ENCODE measurements around the gene RGS13.
"Not testable (repeated sequence)": the region's sequence is repeated elsewhere in the genome, so short reads cannot be mapped to it uniquely, and the experiment has no call there.

RGS13 gene

GRCh38 chr1:192675716-192676115, 39.8 kb downstream of the RGS13 start:
- no peak for DNase-seq (ENCODE audit: low read depth in 3 of 3)

- no peak for DNase-seq (ENCODE audit: low read depth in 3 of 3)
Measured at GRCh38 chr1:192678099-192678498, 42.2 kb downstream of the RGS13 start.

GRCh38 chr1:192682335-192682734, 46.4 kb downstream of the RGS13 start:
- DNase-seq (ENCODE audit: low read depth in 3 of 3) = no peak

- DNase-seq (ENCODE audit: low read depth in 3 of 3) = not testable (repeated sequence)
Measured at GRCh38 chr1:192683081-192683480, 47.1 kb downstream of the RGS13 start.

GRCh38 chr1:192689459-192689858, 53.5 kb downstream of the RGS13 start:
- DNase-seq (ENCODE audit: low read depth in 3 of 3) = no peak

GRCh38 chr1:192691041-192691440, 55.1 kb downstream of the RGS13 start:
- no peak for DNase-seq (ENCODE audit: low read depth in 3 of 3)

GRCh38 chr1:192696082-192696481, 60.1 kb downstream of the RGS13 start:
- DNase-seq (ENCODE audit: low read depth in 3 of 3) = no peak

GRCh38 chr1:192697771-192698170, 61.8 kb downstream of the RGS13 start:
- DNase-seq (ENCODE audit: low read depth in 3 of 3) = no peak

- no peak for DNase-seq (ENCODE audit: low read depth in 3 of 3)
Measured at GRCh38 chr1:192698731-192699130, 62.8 kb downstream of the RGS13 start.

- DNase-seq (ENCODE audit: low read depth in 3 of 3) = no peak
Measured at GRCh38 chr1:192700834-192701271, 64.9 kb downstream of the RGS13 start.

- no peak for DNase-seq (ENCODE audit: low read depth in 3 of 3)
Measured at GRCh38 chr1:192702212-192702902, 66.4 kb downstream of the RGS13 start.

GRCh38 chr1:192703283-192704206, 67.6 kb downstream of the RGS13 start:
- DNase-seq (ENCODE audit: low read depth in 3 of 3) = no peak

GRCh38 chr1:192705510-192705909, 69.6 kb downstream of the RGS13 start:
- no peak for DNase-seq (ENCODE audit: low read depth in 3 of 3)

GRCh38 chr1:192706936-192707335, 71.0 kb downstream of the RGS13 start:
- no peak for DNase-seq (ENCODE audit: low read depth in 3 of 3)

GRCh38 chr1:192707978-192708547, 72.1 kb downstream of the RGS13 start:
- no peak for DNase-seq (ENCODE audit: low read depth in 3 of 3)

- DNase-seq (ENCODE audit: low read depth in 3 of 3) = no peak
Measured at GRCh38 chr1:192709544-192709943, 73.6 kb downstream of the RGS13 start.

All from stimulated activated CD4-positive, alpha-beta T cell treated with anti-CD3 and anti-CD28 coated beads, TNF-alpha, amount 100 ng/mL, for 4 hours (primary cell).